AG04450 (cell line): ENCODE data around the gene PTH1R. TPM values are rescaled to one million over a fixed set of nuclear protein-coding genes. Genes with fewer than 3 reads are reported as not detected.

Experiments used
- CTCF ChIA-PET: fragments of 300-600, 350-600 bp; formaldehyde crosslinking; extraction: SDS; loops from one replicate; lab custom pipeline; 2022; ENCODE audit warnings: antibody characterized with exemption, inconsistent platforms; lab: Charles Lee
- POLR2A ChIA-PET: fragments of 350-600 bp; formaldehyde crosslinking; extraction: SDS; loops from one replicate; lab custom pipeline; 2021; ENCODE audit warnings: antibody characterized with exemption, inconsistent platforms; lab: Yijun Ruan, JAX
- DNase-seq: peaks from one replicate; pipeline ENCODE4 v3.0.0-alpha.2; 2011; ENCODE audit warnings: low read depth, low spot score
- H3K27ac ChIP-seq: one replicate; pipeline ENCODE4 v1.5.1; 2012; ENCODE audit warnings: low read depth, low read length, control low read depth
- H3K27me3 ChIP-seq: one replicate; pipeline ENCODE4 v1.6.0; 2012; ENCODE audit warnings: low read length; ENCODE audit not compliant: control insufficient read depth, insufficient read depth
- H3K4me3 ChIP-seq: 2 replicates; pipeline ENCODE4 v1.5.1; 2011; ENCODE audit warnings: mild to moderate bottlenecking, low read depth, low read length, control low read depth
- H3K9me3 ChIP-seq: 2 replicates; pipeline ENCODE4 v1.5.1; 2012; ENCODE audit warnings: low read length; ENCODE audit not compliant: control insufficient read depth, insufficient read depth
- CTCF ChIP-seq: IDR thresholded peaks from 2 replicates; pipeline ENCODE4 v1.5.1; 2011; ENCODE audit warnings: low read depth, low read length, control low read depth, inconsistent platforms
- polyA plus RNA-seq: library from polyadenylated mRNA; depleted of rRNA; stranded (reverse); fragments of >200 nt; gene quantifications from 2 replicates; pipeline ENCODE4 v1.2.3, GENCODE V29; 2011

PTH1R gene
- polyA plus RNA-seq, 1 experiment, result 0.05 TPM

DNA sequence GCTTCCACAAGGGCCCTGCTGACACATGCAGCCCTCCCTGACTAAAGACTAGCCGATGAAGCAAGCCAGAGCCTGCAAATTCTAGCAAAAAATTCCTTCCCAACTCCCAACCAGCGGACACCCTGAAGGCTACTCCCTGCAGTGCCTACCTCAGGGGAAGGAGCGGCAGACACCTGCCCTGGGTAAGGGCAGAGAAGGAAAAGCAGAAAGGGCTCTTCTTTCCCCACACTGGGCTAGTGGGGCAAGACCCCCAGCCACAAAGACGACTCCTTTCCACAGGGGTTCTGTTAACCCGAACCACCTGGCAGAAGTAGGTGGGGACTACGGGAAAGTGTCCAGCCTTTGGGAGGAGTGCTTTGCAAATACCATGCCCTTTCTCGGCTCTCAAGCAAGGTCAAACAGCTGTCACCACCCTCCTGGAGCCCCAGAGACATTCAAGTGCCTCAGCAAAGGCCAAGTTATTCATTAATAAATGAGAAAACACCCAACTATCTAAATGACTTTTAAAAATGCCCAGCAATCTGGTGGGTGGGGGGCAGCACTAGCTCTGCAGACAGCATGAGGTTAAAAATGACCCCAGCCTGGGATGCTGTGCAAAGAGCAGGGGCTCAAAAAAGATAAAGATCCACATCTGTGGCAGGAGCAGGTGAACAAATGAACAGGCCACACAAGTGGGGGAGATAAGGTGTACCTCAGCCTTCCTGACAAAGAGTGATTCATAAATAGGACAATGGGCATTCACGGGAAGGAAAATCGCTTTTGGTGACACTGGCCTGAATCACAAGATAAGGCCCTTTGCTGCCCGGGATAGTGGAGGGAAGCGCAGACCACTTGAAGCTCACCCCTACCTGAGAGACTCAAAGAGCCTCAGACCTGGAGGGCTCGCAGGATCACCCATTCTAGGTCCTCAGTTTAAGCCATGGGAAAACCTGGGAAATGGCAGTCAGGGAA, 66.0 kb downstream of the PTH1R start:
- DNase-seq, result no peak
- no peak overlapping the region for H3K27ac ChIP-seq
- no peak for TF ChIP-seq CTCF
- ChIA-PET CTCF (interaction anchor here (1.1 to 2.1 kb wide), 2 partner anchors 8 to 26 kb away, joined by 8 to 10 read pairs; no protein-coding TSS in a partner anchor), POLR2A (no interaction called here)
- H3K4me3 ChIP-seq, result no peak overlapping the region
- H3K9me3 ChIP-seq, result no peaks in the 10 kb centered on the region
- H3K27me3 ChIP-seq, result no peaks in the 10 kb centered on the region

- H3K27ac ChIP-seq, result no peak overlapping the region
- no peak for DNase-seq
- TF ChIP-seq CTCF, result no peak
- POLR2A ChIA-PET, result no interaction called here
- H3K27me3 ChIP-seq, result no peaks in the 10 kb centered on the region
- no peaks in the 10 kb centered on the region for H3K9me3 ChIP-seq
- no peak overlapping the region for H3K4me3 ChIP-seq
- CTCF ChIA-PET, result interaction anchor here (1.1 to 2.1 kb wide), 2 partner anchors 9 to 27 kb away, joined by 8 to 10 read pairs; no protein-coding TSS in a partner anchor
These were observed 66.7 kb downstream of the PTH1R start for GRCh38 chr3:46944191-46944590.

DNA sequence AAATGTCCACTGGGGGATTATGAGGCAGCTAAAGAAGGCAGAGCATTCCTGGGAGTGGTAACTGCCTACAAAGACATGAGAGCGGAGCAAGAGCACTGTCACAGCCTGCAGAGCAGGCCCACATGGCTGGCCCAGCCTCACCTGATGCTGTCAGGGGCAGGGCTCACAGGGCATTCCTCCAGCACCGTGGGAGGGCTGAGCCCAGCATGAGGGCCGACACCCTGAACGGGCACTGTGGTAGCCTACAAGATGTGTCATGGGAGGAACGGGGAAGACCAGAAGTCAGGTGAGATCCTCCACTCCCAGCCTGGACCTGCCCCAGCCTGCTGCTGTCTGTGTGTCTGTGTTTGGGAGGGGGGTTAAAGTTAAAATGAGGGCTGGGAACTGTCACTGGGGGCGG, 68.9 kb downstream of the PTH1R start:
- Histone ChIP-seq H3K27ac (no peak overlapping the region), H3K9me3 (no peaks in the 10 kb centered on the region), H3K4me3 (no peak overlapping the region), H3K27me3 (no peaks in the 10 kb centered on the region)
- CTCF ChIA-PET, result interaction anchor here (1.5 to 1.8 kb wide), 2 partner anchors 11 to 24 kb away, joined by 5 to 13 read pairs; no protein-coding TSS in a partner anchor
- no peak for DNase-seq
- POLR2A ChIA-PET, result no interaction called here
- TF ChIP-seq CTCF, result no peak

DNA sequence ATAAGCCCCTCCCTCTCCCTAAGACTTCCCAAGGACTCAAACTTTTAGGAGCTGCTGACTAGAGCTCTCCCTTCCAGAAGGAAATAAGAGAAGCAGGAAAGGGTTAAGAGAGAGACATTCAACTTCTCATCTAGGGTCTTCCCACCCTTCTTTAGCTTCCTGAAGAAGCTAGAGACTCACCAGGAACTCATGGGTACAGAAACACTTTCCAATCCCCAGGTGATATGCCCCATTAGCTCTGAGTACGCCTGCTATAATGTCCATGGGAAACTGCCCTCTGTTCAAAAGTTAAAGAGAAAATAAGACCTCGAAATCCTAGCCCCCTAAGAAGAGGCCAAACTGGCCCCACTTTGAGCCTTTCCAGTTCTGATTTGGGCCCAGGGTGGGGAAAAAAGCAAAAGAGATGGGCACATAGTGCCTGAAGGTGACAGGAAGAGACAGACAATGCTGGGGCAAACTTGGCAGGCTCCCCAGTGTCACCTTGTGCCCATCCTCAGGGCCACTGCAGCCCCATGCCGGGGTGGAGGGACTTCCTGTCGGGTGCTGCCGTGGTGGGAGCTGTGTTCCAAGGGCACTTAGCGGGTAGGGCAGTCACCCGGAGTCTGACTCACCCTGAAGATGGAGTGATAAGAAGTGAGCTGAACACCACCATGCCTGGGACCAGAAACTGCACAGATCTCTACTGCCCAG, 69.5 kb downstream of the PTH1R start:
- Histone ChIP-seq H3K27ac (no peak overlapping the region), H3K27me3 (no peaks in the 10 kb centered on the region), H3K4me3 (no peak overlapping the region), H3K9me3 (no peaks in the 10 kb centered on the region)
- ChIA-PET CTCF (interaction anchor here (1.5 to 1.8 kb wide), 2 partner anchors 11 to 24 kb away, joined by 5 to 13 read pairs; no protein-coding TSS in a partner anchor), POLR2A (no interaction called here)
- DNase-seq, result no peak
- TF ChIP-seq CTCF, result no peak
